KMS-11 (cell line): ENCODE measurements around the gene SLC13A3.

Source experiments
- H2AFZ ChIP-seq: fragments of 200-600 bp; sonication (generic); 2 replicates; pipeline ENCODE4 v1.6.1; 2016; ENCODE audit warnings: antibody characterized with exemption, mixed run types, low read depth
- H3K27ac ChIP-seq: fragments of 200-600 bp; sonication (generic); 2 replicates; pipeline ENCODE4 v1.6.1; 2016; ENCODE audit warnings: mild to moderate bottlenecking, mixed run types
- H3K27me3 ChIP-seq: fragments of 200-600 bp; sonication (generic); 2 replicates; pipeline ENCODE4 v1.6.1; 2017; ENCODE audit warnings: mild to moderate bottlenecking, low read depth, mixed run types, moderate library complexity; ENCODE audit not compliant: insufficient read depth
- H3K36me3 ChIP-seq: fragments of 200-600 bp; sonication (generic); 2 replicates; pipeline ENCODE4 v1.6.1; 2017; ENCODE audit warnings: mild to moderate bottlenecking, mixed run types; ENCODE audit not compliant: insufficient read depth
- H3K4me1 ChIP-seq: fragments of 200-600 bp; sonication (generic); 2 replicates; pipeline ENCODE4 v1.6.1; 2016; ENCODE audit warnings: mild to moderate bottlenecking, low read depth, mixed run types; ENCODE audit not compliant: poor library complexity, severe bottlenecking
- H3K4me2 ChIP-seq: fragments of 200-600 bp; sonication (generic); 2 replicates; pipeline ENCODE4 v1.7.0; 2016; ENCODE audit warnings: mild to moderate bottlenecking, mixed run types
- H3K4me3 ChIP-seq: fragments of 200-600 bp; sonication (generic); IDR thresholded peaks from 2 replicates; pipeline ENCODE4 v1.6.1; 2017; ENCODE audit warnings: low read depth, low read length, mixed read lengths; ENCODE audit not compliant: insufficient read depth
- H3K79me2 ChIP-seq: fragments of 200-600 bp; sonication (generic); 2 replicates; pipeline ENCODE4 v1.6.1; 2016; ENCODE audit warnings: low read depth, mixed run types; ENCODE audit not compliant: insufficient read depth
- H3K9ac ChIP-seq: fragments of 200-600 bp; sonication (generic); 2 replicates; pipeline ENCODE4 v1.6.1; 2016; ENCODE audit warnings: mild to moderate bottlenecking, mixed run types
- H4K20me1 ChIP-seq: fragments of 200-600 bp; sonication (generic); 2 replicates; pipeline ENCODE4 v1.6.1; 2016; ENCODE audit warnings: mild to moderate bottlenecking, mixed run types; ENCODE audit not compliant: insufficient read depth
- TF ChIP-seq, protein P1 (sequence below): fragments of 200-600 bp; sonication (generic); conservative IDR thresholded peaks from 2 replicates; pipeline ENCODE4 v1.6.1; 2017; ENCODE audit warnings: low read depth, mild to moderate bottlenecking, antibody characterized with exemption, low read length, moderate library complexity, mixed read lengths

Gene SLC13A3

DNA sequence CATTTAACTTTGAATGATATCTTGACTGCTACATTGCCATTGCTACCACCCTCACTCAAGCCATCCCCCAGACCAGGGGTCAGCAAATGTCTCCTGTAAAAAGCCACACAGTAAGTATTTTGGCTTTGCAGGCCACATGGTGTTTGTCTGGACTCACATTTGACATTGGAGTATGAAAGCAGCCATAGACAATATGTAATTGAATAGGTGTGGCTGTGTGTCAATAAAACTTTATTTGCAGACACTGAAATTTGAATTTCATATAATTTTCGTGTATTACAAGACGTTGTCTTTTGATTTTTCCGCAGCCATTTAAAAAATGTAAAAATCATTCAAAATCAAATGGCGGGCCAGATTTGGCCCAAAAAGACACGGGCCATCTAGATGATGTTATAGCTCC lies 64.5 kb downstream of the SLC13A3 start:
- no peak overlapping the region for H3K4me2 ChIP-seq
- TF ChIP-seq, protein P1, sequence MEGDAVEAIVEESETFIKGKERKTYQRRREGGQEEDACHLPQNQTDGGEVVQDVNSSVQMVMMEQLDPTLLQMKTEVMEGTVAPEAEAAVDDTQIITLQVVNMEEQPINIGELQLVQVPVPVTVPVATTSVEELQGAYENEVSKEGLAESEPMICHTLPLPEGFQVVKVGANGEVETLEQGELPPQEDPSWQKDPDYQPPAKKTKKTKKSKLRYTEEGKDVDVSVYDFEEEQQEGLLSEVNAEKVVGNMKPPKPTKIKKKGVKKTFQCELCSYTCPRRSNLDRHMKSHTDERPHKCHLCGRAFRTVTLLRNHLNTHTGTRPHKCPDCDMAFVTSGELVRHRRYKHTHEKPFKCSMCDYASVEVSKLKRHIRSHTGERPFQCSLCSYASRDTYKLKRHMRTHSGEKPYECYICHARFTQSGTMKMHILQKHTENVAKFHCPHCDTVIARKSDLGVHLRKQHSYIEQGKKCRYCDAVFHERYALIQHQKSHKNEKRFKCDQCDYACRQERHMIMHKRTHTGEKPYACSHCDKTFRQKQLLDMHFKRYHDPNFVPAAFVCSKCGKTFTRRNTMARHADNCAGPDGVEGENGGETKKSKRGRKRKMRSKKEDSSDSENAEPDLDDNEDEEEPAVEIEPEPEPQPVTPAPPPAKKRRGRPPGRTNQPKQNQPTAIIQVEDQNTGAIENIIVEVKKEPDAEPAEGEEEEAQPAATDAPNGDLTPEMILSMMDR, result no peak

DNA sequence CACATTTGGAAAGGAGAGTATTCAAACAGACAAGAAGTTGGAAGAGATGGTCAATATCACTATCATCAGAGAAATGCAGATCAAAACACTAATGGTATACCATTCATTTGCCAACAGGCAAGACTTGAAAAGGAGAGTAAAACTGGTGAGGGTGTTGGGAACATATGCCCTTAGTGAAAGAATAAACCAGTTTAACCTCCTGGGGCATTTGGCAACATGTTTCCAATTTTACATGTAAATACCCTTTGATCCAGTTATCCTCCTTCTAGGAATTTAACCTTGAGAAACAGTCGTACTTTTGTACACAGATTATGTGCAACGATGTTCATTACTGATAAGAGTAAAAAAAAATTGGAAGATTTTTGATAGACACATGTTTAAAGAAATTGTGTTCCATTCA lies 66.8 kb downstream of the SLC13A3 start:
- TF ChIP-seq, protein P1, result no peak
- Histone ChIP-seq H3K9ac (no peak overlapping the region), H4K20me1 (no peaks in the 10 kb centered on the region), H3K4me1 (no peaks in the 10 kb centered on the region), H3K4me2 (no peak overlapping the region), H2AFZ (no peak overlapping the region), H3K4me3 (no peak overlapping the region), H3K27ac (no peak overlapping the region), H3K36me3 (no peaks in the 10 kb centered on the region), H3K27me3 (no peaks in the 10 kb centered on the region), H3K79me2 (no peaks in the 10 kb centered on the region)

More for the DNA sequence above, 64.5 kb downstream of the SLC13A3 start:
- no peak overlapping the region for H3K4me3 ChIP-seq
- H3K79me2 ChIP-seq, result no peaks in the 10 kb centered on the region
- no peaks in the 10 kb centered on the region for H3K27me3 ChIP-seq
- H3K9ac ChIP-seq, result no peak overlapping the region
- no peaks in the 10 kb centered on the region for H4K20me1 ChIP-seq
- no peak overlapping the region for H2AFZ ChIP-seq
- H3K36me3 ChIP-seq, result no peaks in the 10 kb centered on the region
- H3K4me1 ChIP-seq, result no peaks in the 10 kb centered on the region
- H3K27ac ChIP-seq, result no peak overlapping the region

DNA sequence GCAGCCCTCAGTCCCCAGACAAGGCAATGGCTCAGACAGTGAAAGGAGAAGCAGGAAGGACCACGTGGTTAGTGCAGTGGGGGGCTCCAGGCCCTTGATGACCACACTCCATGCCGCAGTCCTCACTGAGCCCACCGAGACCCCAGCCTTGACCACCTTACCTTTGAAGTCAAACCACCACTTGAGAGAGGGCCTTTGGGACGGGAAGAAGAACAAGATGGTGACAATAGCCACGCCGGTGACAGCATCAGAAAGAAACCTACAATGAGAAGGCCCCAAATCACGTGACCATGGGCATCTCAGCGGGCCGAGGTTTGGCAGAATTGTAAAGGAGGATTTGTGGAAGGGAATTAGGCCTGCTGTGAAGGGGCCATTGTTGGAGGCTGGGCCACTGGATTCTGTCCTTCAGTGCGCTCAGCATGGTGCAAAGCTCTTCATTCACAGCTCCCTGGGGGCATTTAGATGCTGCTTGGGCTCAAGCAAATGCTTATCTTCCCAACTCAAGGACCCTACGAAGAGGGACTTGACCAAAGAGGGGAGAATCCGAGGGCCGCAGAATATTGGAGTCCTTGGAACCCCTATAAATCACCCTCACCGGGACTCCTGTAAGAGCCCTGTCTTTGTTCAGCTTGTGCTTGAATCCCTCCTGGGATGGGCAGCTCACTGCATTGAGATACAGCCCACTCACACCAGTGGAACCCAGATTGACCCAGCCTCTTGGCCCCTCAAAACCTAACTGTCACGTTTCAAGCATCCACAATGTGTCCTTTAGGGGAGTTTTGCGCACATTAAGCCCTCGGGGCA lies 67.6 kb downstream of the SLC13A3 start:
- Histone ChIP-seq H3K9ac (no peak overlapping the region), H3K79me2 (no peaks in the 10 kb centered on the region), H4K20me1 (no peaks in the 10 kb centered on the region), H3K4me3 (no peak overlapping the region), H3K27me3 (no peaks in the 10 kb centered on the region), H3K4me2 (no peak overlapping the region), H2AFZ (no peak overlapping the region), H3K36me3 (no peaks in the 10 kb centered on the region), H3K27ac (no peak overlapping the region), H3K4me1 (no peaks in the 10 kb centered on the region)
- TF ChIP-seq, protein P1, result no peak

DNA sequence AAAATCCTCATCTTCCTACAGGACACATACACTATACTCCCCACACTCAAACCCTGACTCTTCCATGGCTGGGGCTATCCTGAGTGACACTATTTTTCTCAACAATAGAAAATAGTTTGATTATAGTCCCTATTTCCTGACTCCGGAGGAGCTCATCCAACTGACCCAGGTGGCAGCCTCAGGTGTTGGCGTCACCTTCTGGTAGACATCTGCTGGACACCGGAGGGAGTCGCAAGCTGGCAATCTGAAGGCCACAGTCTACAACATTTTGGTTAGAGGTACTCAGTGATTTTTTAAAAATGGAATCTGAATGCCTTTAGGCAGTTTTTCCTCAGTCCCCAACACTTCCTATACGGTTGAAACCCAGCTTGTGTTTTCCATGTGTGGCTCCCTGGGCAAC lies 68.6 kb downstream of the SLC13A3 start:
- TF ChIP-seq, protein P1, result no peak

More for the DNA sequence above, 68.6 kb downstream of the SLC13A3 start:
- no peaks in the 10 kb centered on the region for H4K20me1 ChIP-seq
- H3K9ac ChIP-seq, result no peak overlapping the region
- no peak overlapping the region for H3K4me3 ChIP-seq
- H3K27me3 ChIP-seq, result no peaks in the 10 kb centered on the region
- no peak overlapping the region for H2AFZ ChIP-seq
- no peaks in the 10 kb centered on the region for H3K79me2 ChIP-seq
- no peak overlapping the region for H3K4me2 ChIP-seq
- H3K36me3 ChIP-seq, result no peaks in the 10 kb centered on the region
- H3K4me1 ChIP-seq, result no peaks in the 10 kb centered on the region
- no peak overlapping the region for H3K27ac ChIP-seq
